Upper lobe of left lung (tissue), 4 donors: ENCODE measurements around the gene GJC1.

Experiments used
- POLR2AphosphoS5 ChIP-seq, 2 donors: sonication (generic); formaldehyde crosslinking; IDR thresholded peaks; one replicate each; pipeline ENCODE4 v1.5.1; 2017; ENCODE audit warnings: antibody characterized with exemption in 2 of 2
- TF ChIP-seq, protein P1 (sequence below), 6 experiments: fragments of 450-650 bp in 4 of 6; fragments of 200-600 bp in 2 of 6; sonication (generic) in 2 of 6; IDR thresholded peaks; one replicate each; pipeline ENCODE4 v1.5.1; 2016 to 2019; ENCODE audit warnings: antibody characterized with exemption in 6 of 6

DNA sequence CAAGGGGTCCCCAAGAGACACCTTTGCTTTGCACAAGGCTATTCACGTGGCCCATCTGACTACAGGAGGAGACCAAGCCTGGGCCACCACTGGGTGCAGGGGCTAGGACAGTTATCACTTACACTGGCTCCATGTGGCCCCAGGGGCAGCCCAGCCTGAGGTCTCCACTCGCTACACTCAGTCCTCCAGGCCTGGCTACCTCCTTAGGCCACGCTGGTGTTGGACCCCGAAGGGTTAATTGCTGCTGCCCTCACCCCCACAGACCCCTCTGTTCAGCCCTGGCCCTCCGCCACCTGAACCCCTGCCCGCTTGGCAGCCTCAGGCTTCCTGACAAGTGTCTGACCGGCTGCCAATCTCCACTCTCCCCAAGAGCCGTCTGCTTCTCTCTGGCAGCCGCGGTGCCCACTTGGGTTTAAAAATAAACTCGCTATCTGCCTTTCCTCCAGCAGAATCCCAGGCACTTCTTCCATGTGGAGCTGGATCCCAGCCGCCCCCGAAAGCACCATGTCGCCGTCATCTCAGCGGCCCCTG, 43.5 kb downstream of the GJC1 start:
- no peak for TF ChIP-seq POLR2AphosphoS5 (IDR thresholded peaks at IDR 0.05)
- TF ChIP-seq, protein P1, sequence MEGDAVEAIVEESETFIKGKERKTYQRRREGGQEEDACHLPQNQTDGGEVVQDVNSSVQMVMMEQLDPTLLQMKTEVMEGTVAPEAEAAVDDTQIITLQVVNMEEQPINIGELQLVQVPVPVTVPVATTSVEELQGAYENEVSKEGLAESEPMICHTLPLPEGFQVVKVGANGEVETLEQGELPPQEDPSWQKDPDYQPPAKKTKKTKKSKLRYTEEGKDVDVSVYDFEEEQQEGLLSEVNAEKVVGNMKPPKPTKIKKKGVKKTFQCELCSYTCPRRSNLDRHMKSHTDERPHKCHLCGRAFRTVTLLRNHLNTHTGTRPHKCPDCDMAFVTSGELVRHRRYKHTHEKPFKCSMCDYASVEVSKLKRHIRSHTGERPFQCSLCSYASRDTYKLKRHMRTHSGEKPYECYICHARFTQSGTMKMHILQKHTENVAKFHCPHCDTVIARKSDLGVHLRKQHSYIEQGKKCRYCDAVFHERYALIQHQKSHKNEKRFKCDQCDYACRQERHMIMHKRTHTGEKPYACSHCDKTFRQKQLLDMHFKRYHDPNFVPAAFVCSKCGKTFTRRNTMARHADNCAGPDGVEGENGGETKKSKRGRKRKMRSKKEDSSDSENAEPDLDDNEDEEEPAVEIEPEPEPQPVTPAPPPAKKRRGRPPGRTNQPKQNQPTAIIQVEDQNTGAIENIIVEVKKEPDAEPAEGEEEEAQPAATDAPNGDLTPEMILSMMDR (IDR thresholded peaks at IDR 0.05): no peak
